ENCODE data around the gene ATP8B4.

- TF ChIP-seq CTCF (IDR thresholded peaks at IDR 0.05), result no peak
- TF ChIP-seq POLR2A (IDR thresholded peaks at IDR 0.05), result no peak
Observed at GRCh38 chr15:49848807-49849206, 270.2 kb downstream of the ATP8B4 start.

All from upper lobe of left lung (tissue), 4 donors.